IMR-90 (cell line): ENCODE data around the gene CD79A. TPM values are rescaled to one million over a fixed set of nuclear protein-coding genes. Genes with fewer than 3 reads are reported as not detected.

ENCODE experiments used
- ATAC-seq: fragments of 200-7000 bp; cut with Tn5 transposase; 2 replicates; pipeline ENCODE4 v1.9.1; 2020; ENCODE audit warnings: low read depth, mild to moderate bottlenecking, moderate library complexity
- BruUV-seq: library from RNA; stranded (reverse); fragments of 400-500 nt; replicated peaks from 2 replicates; lab custom pipeline; 2021; lab: Mats Ljungman, UMichigan
- CTCF ChIA-PET: fragments of 300-600 bp; formaldehyde crosslinking; extraction: SDS; loops from one replicate; lab custom pipeline; 2021; ENCODE audit warnings: antibody characterized with exemption; lab: Yijun Ruan, JAX
- POLR2A ChIA-PET: fragments of 300-600 bp; sonication (Branson Sonifier 250); formaldehyde crosslinking; loops from one replicate; lab custom pipeline; 2022; ENCODE audit warnings: antibody characterized with exemption; ENCODE audit not compliant: unreplicated experiment; lab: Charles Lee
- DNase-seq: peaks from one replicate; pipeline ENCODE4 v3.0.0; 2013
- H2AFZ ChIP-seq: replicated peaks from 2 replicates; pipeline ENCODE3; 2013; ENCODE audit warnings: low read length, mild to moderate bottlenecking; ENCODE audit not compliant: poor library complexity
- H2AK5ac ChIP-seq: 2 replicates; pipeline ENCODE4 v1.6.1; 2013; ENCODE audit warnings: low read depth, low read length, inconsistent platforms
- H2AK9ac ChIP-seq: replicated peaks from 2 replicates; pipeline ENCODE3; 2013; ENCODE audit warnings: mild to moderate bottlenecking, low read depth, low read length, moderate library complexity; ENCODE audit not compliant: poor library complexity
- H2BK120ac ChIP-seq: 2 replicates; pipeline ENCODE4 v1.6.1; 2013; ENCODE audit warnings: low read depth, low read length, inconsistent platforms
- H2BK15ac ChIP-seq: 3 replicates; pipeline ENCODE4 v1.6.1; 2013; ENCODE audit warnings: low read depth, low read length, inconsistent platforms
- H2BK20ac ChIP-seq: 2 replicates; pipeline ENCODE4 v1.6.1; 2013; ENCODE audit warnings: low read depth, mild to moderate bottlenecking, inconsistent platforms, low read length, moderate library complexity
- H2BK5ac ChIP-seq: 2 replicates; pipeline ENCODE4 v1.6.1; 2013; ENCODE audit warnings: mild to moderate bottlenecking, low read depth, low read length, inconsistent platforms; ENCODE audit not compliant: poor library complexity, severe bottlenecking
- H3K14ac ChIP-seq: replicated peaks from 2 replicates; pipeline ENCODE4 v1.6.1; 2013; ENCODE audit warnings: low read depth, low read length, inconsistent platforms
- H3K18ac ChIP-seq: 2 replicates; pipeline ENCODE4 v1.6.1; 2013; ENCODE audit warnings: low read depth, low read length, control low read depth
- H3K23ac ChIP-seq: 2 replicates; pipeline ENCODE4 v1.6.1; 2013; ENCODE audit warnings: low read depth, low read length, inconsistent platforms
- H3K27ac ChIP-seq: 2 replicates; pipeline ENCODE4 v1.5.1; 2013; ENCODE audit warnings: mild to moderate bottlenecking, control low read depth, low read length; ENCODE audit not compliant: insufficient read depth
- H3K27me3 ChIP-seq: 2 replicates; pipeline ENCODE4 v1.6.1; 2013; ENCODE audit warnings: low read length; ENCODE audit not compliant: control insufficient read depth, insufficient read depth
- H3K36me3 ChIP-seq: 2 replicates; pipeline ENCODE4 v1.6.1; 2013; ENCODE audit warnings: low read length, mixed read lengths; ENCODE audit not compliant: control insufficient read depth, insufficient read depth
- H3K4ac ChIP-seq: 2 replicates; pipeline ENCODE4 v1.6.1; 2013; ENCODE audit warnings: low read depth, low read length, inconsistent platforms
- H3K4me1 ChIP-seq: 2 replicates; pipeline ENCODE4 v1.6.1; 2013; ENCODE audit warnings: low read length, mixed read lengths; ENCODE audit not compliant: control insufficient read depth, insufficient read depth
- H3K4me2 ChIP-seq: 2 replicates; pipeline ENCODE4 v1.6.1; 2013; ENCODE audit warnings: low read depth, mild to moderate bottlenecking, control low read depth, low read length, moderate library complexity
- H3K4me3 ChIP-seq: 2 replicates; pipeline ENCODE4 v1.5.1; 2013; ENCODE audit warnings: low read depth, mild to moderate bottlenecking, control low read depth, low read length, moderate library complexity; ENCODE audit not compliant: insufficient read depth
- H3K56ac ChIP-seq: 2 replicates; pipeline ENCODE4 v1.6.1; 2013; ENCODE audit warnings: low read length, inconsistent platforms; ENCODE audit not compliant: insufficient read depth; ENCODE audit errors: extremely low read depth
- H3K79me1 ChIP-seq, 2 experiments: 2 replicates each; pipeline ENCODE4 v1.6.1; 2013; ENCODE audit warnings: low read length in 2 of 2, inconsistent platforms in 1 of 2, low read depth in 1 of 2
- H3K9ac ChIP-seq: 2 replicates; pipeline ENCODE4 v1.6.1; 2013; ENCODE audit warnings: low read depth, low read length, control low read depth
- H3K9me1 ChIP-seq: 2 replicates; pipeline ENCODE4 v1.6.1; 2013; ENCODE audit warnings: low read length, inconsistent platforms; ENCODE audit not compliant: insufficient read depth
- H3K9me3 ChIP-seq: 2 replicates; pipeline ENCODE4 v1.6.1; 2013; ENCODE audit warnings: low read length; ENCODE audit not compliant: control insufficient read depth, insufficient read depth
- H4K20me1 ChIP-seq: 2 replicates; pipeline ENCODE4 v1.6.1; 2013; ENCODE audit warnings: low read length, inconsistent platforms; ENCODE audit not compliant: insufficient read depth
- H4K5ac ChIP-seq: 2 replicates; pipeline ENCODE4 v1.6.1; 2013; ENCODE audit warnings: mild to moderate bottlenecking, low read depth, low read length, control low read depth
- H4K8ac ChIP-seq, 2 experiments: 2 replicates each; pipeline ENCODE4 v1.6.1; 2013; ENCODE audit warnings: low read depth in 2 of 2, low read length in 2 of 2, control low read depth in 1 of 2, inconsistent platforms in 1 of 2
- H4K91ac ChIP-seq: 2 replicates; pipeline ENCODE4 v1.6.1; 2013; ENCODE audit warnings: low read depth, low read length, inconsistent platforms; ENCODE audit not compliant: insufficient read depth
- CEBPB ChIP-seq: IDR thresholded peaks from 2 replicates; pipeline ENCODE4 v1.6.1; 2012; ENCODE audit warnings: low read depth, low read length, improper control_type of control experiment
- CHD1 ChIP-seq: IDR thresholded peaks from 2 replicates; pipeline ENCODE4 v1.6.1; 2012; ENCODE audit warnings: low read depth, low read length, improper control_type of control experiment
- MAFK ChIP-seq: IDR thresholded peaks from 2 replicates; pipeline ENCODE4 v1.6.1; 2012; ENCODE audit warnings: low read depth, low read length, improper control_type of control experiment
- MAZ ChIP-seq: IDR thresholded peaks from 2 replicates; pipeline ENCODE4 v1.6.1; 2012; ENCODE audit warnings: low read depth, mild to moderate bottlenecking, low read length, improper control_type of control experiment, moderate library complexity, borderline replicate concordance
- NFE2L2 ChIP-seq: fragments of 150-350 bp; IDR thresholded peaks from 2 replicates; pipeline ENCODE4 v1.6.1; 2016; ENCODE audit warnings: low read depth, mild to moderate bottlenecking, low read length
- RCOR1 ChIP-seq: IDR thresholded peaks from 2 replicates; pipeline ENCODE4 v1.6.1; 2012; ENCODE audit warnings: mild to moderate bottlenecking, low read length, improper control_type of control experiment; ENCODE audit not compliant: insufficient replicate concordance
- RFX5 ChIP-seq: IDR thresholded peaks from 2 replicates; pipeline ENCODE4 v1.8.0; 2012; ENCODE audit warnings: low read depth, mild to moderate bottlenecking, low read length, moderate library complexity
- SMC3 ChIP-seq: fragments of 150-350 bp; IDR thresholded peaks from 2 replicates; pipeline ENCODE4 v1.6.1; 2016; ENCODE audit warnings: low read depth, mild to moderate bottlenecking, antibody characterized with exemption, low read length, moderate library complexity
- USF2 ChIP-seq: fragments of 150-350 bp; IDR thresholded peaks from 2 replicates; pipeline ENCODE4 v1.6.1; 2017; ENCODE audit warnings: mild to moderate bottlenecking, antibody characterized with exemption, low read length, low read depth
- WGBS, 2 experiments: methylation state at CpG; one replicate each; pipeline versions ENCODE4 v1.1.5 to v1.1.7; 2013; ENCODE audit warnings: missing lambda C conversion rate in 2 of 2; ENCODE audit not compliant: insufficient read length in 1 of 2; ENCODE audit errors: extremely low coverage in 2 of 2; 5-methylcytosine and 5-hydroxymethylcytosine counted together
- dilution Hi-C: fragments of 300-500 bp; cut with HindIII; formaldehyde crosslinking; loops from one replicate; pipeline ENCODE4 v1.14.3; 2018; ENCODE audit warnings: low sequenced_read_pairs; ENCODE audit not compliant: unreplicated experiment
- in situ Hi-C: fragments of 300-500 bp; cut with MboI; formaldehyde crosslinking; loops from 3 replicates; pipeline ENCODE4 v1.14.3; 2019; ENCODE audit warnings: low sequenced_read_pairs, inconsistent platforms, mixed read lengths
- intact Hi-C: fragments of 100-400 bp; cut with micrococcal nuclease; formaldehyde crosslinking; loops from 2 replicates; pipeline ENCODE4 v1.10.0; 2022
- polyA plus RNA-seq, 3 experiments: library from polyadenylated mRNA; depleted of rRNA; stranded (reverse); fragments of >200 nt; gene quantifications; 2 replicates each; pipeline ENCODE4 v1.2.3, GENCODE V29; 2012; ENCODE audit warnings: low replicate concordance in 1 of 3
- total RNA-seq: library from RNA; depleted of rRNA; stranded (reverse); fragments of >200 nt; gene quantifications from 2 replicates; pipeline ENCODE4 v1.2.3, GENCODE V29; 2012
- TF ChIP-seq, protein P1 (sequence below): fragments of 150-350 bp; IDR thresholded peaks from 2 replicates; pipeline ENCODE4 v1.6.1; 2016; ENCODE audit warnings: low read depth, mild to moderate bottlenecking, low read length, moderate library complexity, borderline replicate concordance

CD79A gene
- total and polyA plus RNA-seq, 2 of the 4 experiments (the other 2 are of a cell fraction), result 0.19 TPM; not detected in 1

GRCh38 chr19:41904118-41904870, 27.2 kb downstream of the CD79A start:
- Histone ChIP-seq H3K18ac (no peak overlapping the region), H3K27ac (no peak overlapping the region), H3K27me3 (no peaks in the 10 kb centered on the region), H3K4me3 (no peak overlapping the region), H3K9ac (no peak overlapping the region), H4K91ac (no peak overlapping the region), H4K8ac (no peak overlapping the region), H4K5ac (no peak overlapping the region), H2AK9ac (peak overlapping the region; percentile 42), H2AFZ (no peak overlapping the region), H3K4me2 (no peak overlapping the region), H3K4me1 (no peaks in the 10 kb centered on the region), H3K9me1 (no peaks in the 10 kb centered on the region), H3K36me3 (peaks cover 60% of the 10 kb centered on the region), H3K79me1 (0 out of 4 replicates have a peak, but pooled peaks cover 0 to 3% of the 10 kb centered on the region in 2 experiments), H3K14ac (no peak overlapping the region), H3K4ac (no peak overlapping the region), H3K56ac (no peak overlapping the region), H3K23ac (no peak overlapping the region), H2BK120ac (no peak overlapping the region), H3K9me3 (no peaks in the 10 kb centered on the region), H2BK5ac (no peak overlapping the region), H2BK15ac (no peak overlapping the region), H4K20me1 (peaks cover 6% of the 10 kb centered on the region; the same call in 1 of the 2 replicates), H2AK5ac (no peak overlapping the region), H2BK20ac (no peak overlapping the region)
- intact Hi-C loops, result no loop called here
- BruUV-seq, result no TSS peak
- dilution Hi-C loops, result no loop called here
- no peak for DNase-seq
- WGBS, 2 experiments, result 94% methylated on average over 20 of the region's 30 CpGs; no CpG with 5 or more reads in 1 of the 2 experiments
- CTCF ChIA-PET, result no interaction called here
- TF ChIP-seq USF2, result no peak
- TF ChIP-seq MAZ, result no peak
- no peak for TF ChIP-seq NFE2L2
- no peak for TF ChIP-seq SMC3
- TF ChIP-seq RFX5, result no peak
- TF ChIP-seq CEBPB, result no peak
- TF ChIP-seq, protein P1, sequence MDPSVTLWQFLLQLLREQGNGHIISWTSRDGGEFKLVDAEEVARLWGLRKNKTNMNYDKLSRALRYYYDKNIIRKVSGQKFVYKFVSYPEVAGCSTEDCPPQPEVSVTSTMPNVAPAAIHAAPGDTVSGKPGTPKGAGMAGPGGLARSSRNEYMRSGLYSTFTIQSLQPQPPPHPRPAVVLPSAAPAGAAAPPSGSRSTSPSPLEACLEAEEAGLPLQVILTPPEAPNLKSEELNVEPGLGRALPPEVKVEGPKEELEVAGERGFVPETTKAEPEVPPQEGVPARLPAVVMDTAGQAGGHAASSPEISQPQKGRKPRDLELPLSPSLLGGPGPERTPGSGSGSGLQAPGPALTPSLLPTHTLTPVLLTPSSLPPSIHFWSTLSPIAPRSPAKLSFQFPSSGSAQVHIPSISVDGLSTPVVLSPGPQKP, result no peak
- no peak for TF ChIP-seq MAFK
- no peak for TF ChIP-seq RCOR1
- TF ChIP-seq CHD1, result no peak
- ATAC-seq, result no peak
- POLR2A ChIA-PET, result no interaction called here
- in situ Hi-C loops, result no loop called here
